ENCODE data around the gene FILIP1.
A peak's percentile ranks its signal among the peaks of the same experiment; 100 is the strongest.

FILIP1 gene

GRCh38 chr6:75243333-75244062 lies 250.1 kb downstream of the FILIP1 start, which contains the start of gene COX7A2:
Gene COX7A2 (minus strand): TSS chr6:75243801. CDS start chr6:75243734, 67 bp downstream.
- Histone ChIP-seq H3K27me3 (replicated peaks; ENCODE audit: control insufficient read depth, insufficient read depth, low read length, poor library complexity, severe bottlenecking) (no peaks in the 10 kb centered on the region), H3K9me3 (ENCODE audit: control insufficient read depth, low read length) (no peaks in the 10 kb centered on the region), H3K27ac (ENCODE audit: insufficient read depth, low read length, poor library complexity, severe bottlenecking) (peak within 1 kb of the TSS; percentile 95), H3K36me3 (ENCODE audit: control insufficient read depth, insufficient read depth, low read length) (peaks cover 13% of the 10 kb centered on the region), H3K4me1 (ENCODE audit: control insufficient read depth, insufficient read depth, low read length, poor library complexity, severe bottlenecking) (no peaks in the 10 kb centered on the region), H3K4me3 (ENCODE audit: insufficient read depth, low read depth, low read length, poor library complexity, severe bottlenecking) (peak within 1 kb of the TSS; percentile 95)
- peak; percentile 69 to 80 (median 73) for DNase-seq

All from effector memory CD4-positive, alpha-beta T cell (primary cell).